Caco-2 (cell line): ENCODE data around the gene LEMD3. TPM values are rescaled to one million over a fixed set of nuclear protein-coding genes. Genes with fewer than 3 reads are reported as not detected.
A peak's percentile ranks its signal among the peaks of the same experiment; 100 is the strongest.

ENCODE experiments used
- BruUV-seq: library from RNA; stranded (reverse); fragments of 400-500 nt; replicated peaks from 2 replicates; lab custom pipeline; 2021; lab: Mats Ljungman, UMichigan
- CTCF ChIA-PET: fragments of 300-600 bp; sonication (Branson Sonifier 250); formaldehyde crosslinking; loops from one replicate; lab custom pipeline; 2022; ENCODE audit warnings: antibody characterized with exemption; lab: Charles Lee
- POLR2A ChIA-PET: fragments of 300-600 bp; sonication (Branson Sonifier 250); formaldehyde crosslinking; loops from one replicate; lab custom pipeline; 2022; ENCODE audit warnings: antibody characterized with exemption; lab: Charles Lee
- DNase-seq, 2 experiments: peaks; one replicate each; pipeline versions ENCODE4 v3.0.0 to v3.0.0-alpha.2; 2020 to 2022
- H3K27me3 ChIP-seq: replicated peaks from 2 replicates; pipeline ENCODE4 v1.6.0; 2011; ENCODE audit warnings: low read length; ENCODE audit not compliant: control insufficient read depth, insufficient read depth
- H3K36me3 ChIP-seq: 2 replicates; pipeline ENCODE4 v1.5.1; 2011; ENCODE audit warnings: low read length; ENCODE audit not compliant: control insufficient read depth, insufficient read depth
- H3K4me1 ChIP-seq: fragments of 250-450 bp; sonication (Bioruptor Pico); 2 replicates; pipeline ENCODE4 v1.5.1; 2020; ENCODE audit warnings: mild to moderate bottlenecking
- H3K4me3 ChIP-seq: 2 replicates; pipeline ENCODE4 v1.5.1; 2011; ENCODE audit warnings: low read depth, mild to moderate bottlenecking, control low read depth, low read length
- H3K9me3 ChIP-seq: fragments of 250-450 bp; sonication (Bioruptor Pico); 2 replicates; pipeline ENCODE4 v1.5.1; 2020; ENCODE audit warnings: mild to moderate bottlenecking, moderate library complexity
- H3K27ac Mint-ChIP-seq: one replicate; pipeline ENCODE4 v1.8.0; 2022; ENCODE audit warnings: mixed read lengths; ENCODE audit not compliant: unreplicated experiment
- H3K27me3 Mint-ChIP-seq: one replicate; pipeline ENCODE4 v1.8.0; 2022; ENCODE audit warnings: mixed read lengths; ENCODE audit not compliant: insufficient read depth, unreplicated experiment
- H3K36me3 Mint-ChIP-seq: one replicate; pipeline ENCODE4 v1.8.0; 2022; ENCODE audit warnings: mild to moderate bottlenecking, mixed read lengths; ENCODE audit not compliant: insufficient read depth, unreplicated experiment
- H3K4me1 Mint-ChIP-seq: one replicate; pipeline ENCODE4 v1.8.0; 2022; ENCODE audit warnings: low read depth, mixed read lengths; ENCODE audit not compliant: unreplicated experiment
- H3K4me3 Mint-ChIP-seq: one replicate; pipeline ENCODE4 v1.8.0; 2022; ENCODE audit warnings: mild to moderate bottlenecking, moderate library complexity, mixed read lengths; ENCODE audit not compliant: unreplicated experiment
- H3K9me3 Mint-ChIP-seq: one replicate; pipeline ENCODE4 v1.8.0; 2022; ENCODE audit warnings: mixed read lengths; ENCODE audit not compliant: unreplicated experiment
- CTCF ChIP-seq, 2 experiments: fragments of 200-600 bp in 1 of 2; IDR thresholded peaks; 1 replicate in 1 of 2; 2 replicates in 1 of 2; pipeline versions ENCODE4 v1.5.1 to v1.8.0; 2011 to 2022; ENCODE audit warnings: antibody characterized with exemption in 1 of 2, control low read depth in 1 of 2, inconsistent platforms in 1 of 2, low read depth in 1 of 2, low read length in 1 of 2, mild to moderate bottlenecking in 1 of 2, moderate library complexity in 1 of 2; ENCODE audit not compliant: insufficient read depth in 1 of 2, severe bottlenecking in 1 of 2, unreplicated experiment in 1 of 2
- intact Hi-C: fragments of 100-400 bp; cut with micrococcal nuclease; formaldehyde crosslinking; loops from one replicate; pipeline ENCODE4 v1.10.0; 2022; ENCODE audit not compliant: unreplicated experiment
- total RNA-seq: library from RNA; stranded (reverse); gene quantifications from 2 replicates; pipeline ENCODE4 v1.2.3, GENCODE V29; 2022

The LEMD3 gene
- total RNA-seq, 1 experiment from 2014 or later, result 35.8 TPM

GRCh38 chr12:65121956-65122469, 47.4 kb upstream of the LEMD3 start:
- H3K4me1 ChIP-seq, result no peaks in the 10 kb centered on the region
- ChIA-PET POLR2A (no interaction called here), CTCF (no interaction called here)
- Mint-ChIP-seq H3K4me3 (no peak overlapping the region), H3K9me3 (no peaks in the 10 kb centered on the region), H3K27ac (no peak overlapping the region), H3K36me3 (no peaks in the 10 kb centered on the region), H3K4me1 (no peaks in the 10 kb centered on the region), H3K27me3 (no peaks in the 10 kb centered on the region)
- H3K9me3 ChIP-seq, result no peaks in the 10 kb centered on the region
- no peaks in the 10 kb centered on the region for H3K36me3 ChIP-seq
- H3K4me3 ChIP-seq, result no peak overlapping the region
- no peak for TF ChIP-seq CTCF (IDR thresholded peaks at IDR 0.05; ENCODE audit: insufficient read depth in 1 of 2, low read depth in 1 of 2, low read length in 1 of 2, severe bottlenecking in 1 of 2, unreplicated experiment in 1 of 2)
- BruUV-seq, result no TSS peak
- DNase-seq, result no peak
- intact Hi-C loops, result loop anchor here (2.0 kb wide), 1 partner anchor 325 kb away; no protein-coding TSS in a partner anchor
- no peaks in the 10 kb centered on the region for H3K27me3 ChIP-seq

DNA sequence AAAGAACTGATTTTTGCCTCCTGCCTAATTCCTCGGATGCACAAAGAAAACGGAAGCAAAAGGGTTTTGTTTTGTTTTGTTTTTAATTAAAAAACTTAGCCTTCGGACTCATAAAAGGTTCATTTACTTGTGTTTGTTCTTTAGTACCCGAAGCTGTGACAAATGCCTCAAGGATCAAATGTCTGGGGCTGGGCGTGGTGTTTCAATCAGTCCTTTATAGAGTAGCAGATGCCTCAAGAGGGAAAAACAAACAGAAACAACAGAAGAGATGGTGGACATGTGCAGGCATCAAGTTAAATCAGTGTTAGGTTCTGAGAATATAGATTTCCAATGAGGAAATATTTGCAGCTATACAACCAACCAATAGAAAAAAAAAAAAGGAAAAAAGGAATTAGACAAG, 46.7 kb upstream of the LEMD3 start:
- H3K4me3 ChIP-seq, result no peak overlapping the region
- Mint-ChIP-seq H3K27ac (no peak overlapping the region), H3K4me3 (no peak overlapping the region), H3K36me3 (no peaks in the 10 kb centered on the region), H3K27me3 (no peaks in the 10 kb centered on the region), H3K9me3 (no peaks in the 10 kb centered on the region), H3K4me1 (no peaks in the 10 kb centered on the region)
- no peaks in the 10 kb centered on the region for H3K9me3 ChIP-seq
- TF ChIP-seq CTCF (IDR thresholded peaks at IDR 0.05; ENCODE audit: insufficient read depth in 1 of 2, low read depth in 1 of 2, low read length in 1 of 2, severe bottlenecking in 1 of 2, unreplicated experiment in 1 of 2), result no peak
- no peak for DNase-seq
- CTCF ChIA-PET, result interaction anchor here (0.6 to 0.9 kb wide), 2 partner anchors 230 to 231 kb away, joined by 3 read pairs; no protein-coding TSS in a partner anchor
- no peaks in the 10 kb centered on the region for H3K4me1 ChIP-seq
- POLR2A ChIA-PET, result no interaction called here
- H3K36me3 ChIP-seq, result no peaks in the 10 kb centered on the region
- intact Hi-C loops, result loop anchor here (1.0 to 2.0 kb wide), 3 partner anchors 231 to 326 kb away; no protein-coding TSS in a partner anchor
- H3K27me3 ChIP-seq, result no peaks in the 10 kb centered on the region
- BruUV-seq, result no TSS peak

GRCh38 chr12:65123435-65124063, 45.8 kb upstream of the LEMD3 start:
- Histone ChIP-seq H3K27me3 (no peaks in the 10 kb centered on the region), H3K36me3 (no peaks in the 10 kb centered on the region), H3K4me3 (no peak overlapping the region), H3K4me1 (no peaks in the 10 kb centered on the region), H3K9me3 (no peaks in the 10 kb centered on the region)
- DNase-seq, result peak in 1 of 2 experiments; percentile 53
- no peaks in the 10 kb centered on the region for H3K36me3 Mint-ChIP-seq
- intact Hi-C loops, result loop anchor here (1.0 to 2.0 kb wide), 3 partner anchors 232 to 327 kb away; no protein-coding TSS in a partner anchor
- no peaks in the 10 kb centered on the region for H3K27me3 Mint-ChIP-seq
- no peak overlapping the region for H3K4me3 Mint-ChIP-seq
- ChIA-PET CTCF (interaction anchor here (0.6 to 0.9 kb wide), 2 partner anchors 232 to 567 kb away, joined by 3 read pairs; no protein-coding TSS in a partner anchor), POLR2A (no interaction called here)
- H3K27ac Mint-ChIP-seq, result no peak overlapping the region
- TF ChIP-seq CTCF (IDR thresholded peaks at IDR 0.05; ENCODE audit: insufficient read depth in 1 of 2, low read depth in 1 of 2, low read length in 1 of 2, severe bottlenecking in 1 of 2, unreplicated experiment in 1 of 2), result peak; percentile 62 to 68
- H3K9me3 Mint-ChIP-seq, result no peaks in the 10 kb centered on the region
- no peaks in the 10 kb centered on the region for H3K4me1 Mint-ChIP-seq
- no TSS peak for BruUV-seq
